ENCODE measurements around the gene ADM.

DNA sequence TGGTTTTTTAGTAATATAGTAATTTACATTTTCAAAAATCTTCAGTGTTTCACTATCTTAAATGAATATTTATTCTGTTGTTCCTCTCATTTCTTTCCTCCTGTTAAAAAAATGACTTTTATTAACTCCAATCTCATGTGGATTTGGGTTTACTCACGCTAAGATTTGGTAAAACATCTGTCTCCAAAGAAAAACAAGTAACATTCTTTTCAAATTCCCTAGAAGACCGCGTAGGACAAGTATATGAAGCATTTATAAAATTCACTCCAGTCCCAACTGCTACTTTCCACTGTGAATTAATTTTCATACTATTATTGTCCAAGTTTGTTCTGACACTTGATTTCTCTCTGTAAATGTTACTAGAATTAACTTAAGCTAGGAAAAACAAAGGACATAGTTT, 37.1 kb upstream of the ADM start:
- no peak for TF ChIP-seq EZH2 (IDR thresholded peaks at IDR 0.05; ENCODE audit: borderline replicate concordance, low read length)
- TF ChIP-seq, protein P1, sequence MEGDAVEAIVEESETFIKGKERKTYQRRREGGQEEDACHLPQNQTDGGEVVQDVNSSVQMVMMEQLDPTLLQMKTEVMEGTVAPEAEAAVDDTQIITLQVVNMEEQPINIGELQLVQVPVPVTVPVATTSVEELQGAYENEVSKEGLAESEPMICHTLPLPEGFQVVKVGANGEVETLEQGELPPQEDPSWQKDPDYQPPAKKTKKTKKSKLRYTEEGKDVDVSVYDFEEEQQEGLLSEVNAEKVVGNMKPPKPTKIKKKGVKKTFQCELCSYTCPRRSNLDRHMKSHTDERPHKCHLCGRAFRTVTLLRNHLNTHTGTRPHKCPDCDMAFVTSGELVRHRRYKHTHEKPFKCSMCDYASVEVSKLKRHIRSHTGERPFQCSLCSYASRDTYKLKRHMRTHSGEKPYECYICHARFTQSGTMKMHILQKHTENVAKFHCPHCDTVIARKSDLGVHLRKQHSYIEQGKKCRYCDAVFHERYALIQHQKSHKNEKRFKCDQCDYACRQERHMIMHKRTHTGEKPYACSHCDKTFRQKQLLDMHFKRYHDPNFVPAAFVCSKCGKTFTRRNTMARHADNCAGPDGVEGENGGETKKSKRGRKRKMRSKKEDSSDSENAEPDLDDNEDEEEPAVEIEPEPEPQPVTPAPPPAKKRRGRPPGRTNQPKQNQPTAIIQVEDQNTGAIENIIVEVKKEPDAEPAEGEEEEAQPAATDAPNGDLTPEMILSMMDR (IDR thresholded peaks at IDR 0.05; ENCODE audit: low read length), result no peak
